DMS153 treated with DMSO at 0.1 percent for 48 hours (cell line): ENCODE results near the gene SYT3.
A peak's percentile ranks its signal among the peaks of the same experiment; 100 is the strongest.

Experiments used
- DNase-seq: peaks from one replicate; lab custom pipeline; 2025; ENCODE audit not compliant: unreplicated experiment; lab: John Stamatoyannopoulos, UW

The SYT3 gene

DNA sequence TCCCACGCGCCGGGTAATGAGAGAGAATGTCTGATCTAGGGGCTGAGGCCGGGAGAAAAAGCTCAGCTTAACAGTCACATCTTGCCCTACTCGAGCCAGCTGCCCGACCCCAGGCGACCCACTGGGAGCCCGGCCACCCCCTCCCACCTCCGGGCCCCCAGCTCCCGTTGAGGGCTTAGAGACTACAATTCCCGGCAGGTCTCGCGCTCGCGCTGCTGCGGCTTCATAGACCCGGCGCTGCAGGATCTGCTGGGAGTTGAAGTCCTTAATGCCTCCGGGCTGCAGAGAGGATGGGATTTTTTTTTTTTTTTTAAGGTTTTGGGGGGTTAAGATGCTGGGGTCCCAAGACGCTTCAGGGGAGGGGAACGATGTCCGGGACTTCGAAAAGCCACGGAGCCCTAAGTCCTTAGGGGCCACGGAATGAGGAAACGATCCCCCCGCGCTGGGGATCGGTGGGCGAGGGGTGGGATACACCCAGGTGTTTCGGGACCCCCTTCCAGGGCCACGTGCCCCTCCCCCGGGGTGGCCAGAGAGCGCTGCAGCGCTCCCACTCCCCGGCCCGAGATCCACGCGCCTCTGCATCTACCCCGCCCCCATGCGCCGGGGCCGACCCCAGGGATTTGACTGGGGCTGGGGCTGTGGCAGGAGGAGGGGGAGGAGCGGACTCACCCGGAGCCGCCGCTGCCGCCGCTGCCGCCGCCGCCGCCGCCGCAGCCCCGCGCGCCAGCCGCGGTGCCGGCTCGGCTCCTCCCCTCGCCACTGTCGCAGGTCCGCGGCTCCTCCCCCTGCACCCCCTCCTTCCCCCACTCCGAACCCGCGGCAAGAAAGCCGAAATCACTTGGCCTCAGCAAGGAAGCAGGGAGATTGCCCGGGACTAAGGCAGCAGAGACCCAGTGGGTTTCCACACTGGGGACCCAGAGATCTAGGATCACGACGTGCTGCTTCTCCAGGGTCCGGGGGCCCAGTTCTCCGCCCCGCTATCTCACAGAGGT, at the start of gene SYT3:
TSS of gene SYT3 (minus strand) at position 761 of the 992 bp plus-strand sequence. CDS start 2,470 bp downstream, outside the sequence.
- no peak for DNase-seq

GRCh38 chr19:50688766-50689165, 49.1 kb upstream of the SYT3 start:
- no peak for DNase-seq

- no peak for DNase-seq
Observed at GRCh38 chr19:50686310-50687032, 46.8 kb upstream of the SYT3 start.

DNA sequence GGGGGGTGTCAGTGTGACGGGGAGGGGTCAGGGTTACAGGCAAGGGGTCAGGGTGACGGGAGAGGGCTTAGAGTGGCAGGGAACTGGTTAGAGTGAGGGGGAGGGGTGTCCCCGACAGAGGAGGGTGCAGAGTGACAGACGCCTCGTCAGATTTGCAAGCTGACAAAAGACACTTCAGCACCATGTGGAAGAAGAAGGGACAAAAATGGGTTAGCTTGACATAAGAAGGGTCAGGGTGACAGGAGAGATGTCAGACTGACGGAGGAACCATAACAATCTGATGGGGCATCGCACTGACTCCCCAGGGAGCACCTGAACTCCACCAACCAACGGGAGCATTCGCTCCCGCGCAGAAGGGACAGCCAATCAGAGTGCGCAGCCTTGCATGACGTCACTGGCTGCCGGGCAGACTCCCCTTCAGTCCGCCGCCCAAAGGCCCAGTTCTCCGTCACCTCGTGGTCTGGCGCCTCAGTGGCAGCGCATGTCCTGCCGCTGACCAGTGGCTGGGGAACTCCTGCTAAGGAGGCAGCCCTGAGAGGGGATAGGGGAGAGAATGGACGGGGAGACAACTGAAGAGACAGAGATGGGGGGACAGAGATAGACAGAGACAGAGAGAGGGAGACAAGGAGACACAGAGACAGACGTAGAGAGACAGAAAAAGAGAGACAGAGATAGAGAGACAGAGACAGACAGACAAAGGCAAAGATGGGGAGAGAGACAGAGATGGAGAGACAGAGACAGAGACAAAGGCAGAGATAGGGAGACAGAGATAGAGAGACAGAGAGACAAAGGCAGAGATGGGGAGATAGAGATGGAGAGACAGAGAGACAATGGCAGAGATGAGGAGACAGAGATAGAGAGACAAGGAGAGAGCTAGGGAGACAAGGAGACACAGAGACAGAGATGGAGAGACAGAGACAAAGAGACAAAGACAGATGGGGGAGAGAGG, 39.8 kb upstream of the SYT3 start:
- peak; percentile 86 for DNase-seq

GRCh38 chr19:50678323-50678722, 38.6 kb upstream of the SYT3 start:
- no peak for DNase-seq

DNA sequence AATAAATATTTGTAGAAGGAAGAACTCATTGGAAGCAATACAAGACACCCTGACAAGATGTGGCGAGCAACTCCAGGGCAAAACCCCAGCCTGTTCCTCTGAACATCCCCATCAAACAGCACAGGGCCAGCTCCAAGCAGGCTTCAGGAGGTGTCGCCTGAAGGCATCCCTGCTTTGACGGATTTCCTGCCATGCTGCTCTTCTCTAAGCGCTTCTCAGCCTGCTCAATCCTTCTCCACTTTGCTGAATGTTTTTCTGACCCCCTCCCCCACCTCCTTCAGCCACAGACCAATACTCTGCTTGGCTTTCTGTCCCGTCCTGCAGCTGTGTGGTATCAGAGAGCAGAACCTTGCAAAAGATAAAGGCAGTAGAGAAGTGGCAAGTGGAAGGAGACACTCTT, 38.0 kb upstream of the SYT3 start:
- DNase-seq: no peak

GRCh38 chr19:50676625-50677197, 37.0 kb upstream of the SYT3 start:
- no peak for DNase-seq

GRCh38 chr19:50673118-50673517, 33.4 kb upstream of the SYT3 start:
- DNase-seq: no peak

DNA sequence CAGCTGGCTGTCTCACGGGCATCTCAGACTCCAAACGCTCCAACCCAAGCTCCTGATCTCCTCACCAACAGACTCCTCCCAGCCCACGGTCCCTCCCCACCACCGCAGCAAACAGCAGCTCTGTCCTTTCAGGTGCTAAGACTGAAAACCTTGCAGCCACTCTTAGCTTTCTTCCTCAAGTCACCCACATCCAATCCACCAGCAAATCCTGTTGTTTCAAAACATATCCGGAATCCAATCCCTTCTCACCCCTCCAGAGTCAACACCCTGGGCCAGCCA, 30.4 kb upstream of the SYT3 start:
- DNase-seq: no peak

DNA sequence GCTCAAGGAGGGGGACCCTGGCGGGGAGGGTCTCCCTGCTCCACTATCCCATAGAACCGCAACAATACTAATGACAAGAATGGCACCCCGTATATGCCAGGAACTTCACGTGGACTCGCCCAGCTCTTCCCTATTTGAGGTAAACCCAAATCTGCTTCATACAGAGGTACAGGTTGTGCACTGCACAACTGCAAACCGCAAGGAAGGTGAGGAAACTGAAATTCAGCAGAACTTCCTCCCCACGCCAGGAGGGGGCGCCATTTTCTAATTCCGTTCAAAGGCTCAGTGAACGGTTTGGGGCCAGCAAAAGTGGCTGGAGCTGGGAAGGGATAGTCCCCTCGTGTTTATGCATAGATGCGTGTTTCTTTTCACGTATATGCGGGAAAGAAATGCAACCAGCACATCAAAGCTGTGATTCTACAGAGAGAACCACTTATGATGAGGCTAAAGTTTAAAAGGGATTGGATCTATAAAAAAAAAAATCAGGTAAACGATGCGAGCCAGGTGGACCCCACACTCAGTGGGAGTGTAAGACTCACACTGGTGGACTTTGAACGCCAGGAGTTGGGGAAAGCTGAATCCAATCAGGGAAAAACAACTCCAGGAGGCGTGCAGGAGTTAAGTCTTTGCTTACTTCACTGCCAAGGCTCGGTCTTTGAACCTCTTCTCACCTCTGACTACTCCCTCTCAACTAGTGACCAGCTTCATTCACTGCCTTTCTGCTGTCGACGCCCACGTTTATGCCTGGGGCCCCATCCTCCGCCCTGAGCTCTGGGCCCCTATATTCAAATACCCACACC, 29.8 kb upstream of the SYT3 start:
- no peak for DNase-seq

DNA sequence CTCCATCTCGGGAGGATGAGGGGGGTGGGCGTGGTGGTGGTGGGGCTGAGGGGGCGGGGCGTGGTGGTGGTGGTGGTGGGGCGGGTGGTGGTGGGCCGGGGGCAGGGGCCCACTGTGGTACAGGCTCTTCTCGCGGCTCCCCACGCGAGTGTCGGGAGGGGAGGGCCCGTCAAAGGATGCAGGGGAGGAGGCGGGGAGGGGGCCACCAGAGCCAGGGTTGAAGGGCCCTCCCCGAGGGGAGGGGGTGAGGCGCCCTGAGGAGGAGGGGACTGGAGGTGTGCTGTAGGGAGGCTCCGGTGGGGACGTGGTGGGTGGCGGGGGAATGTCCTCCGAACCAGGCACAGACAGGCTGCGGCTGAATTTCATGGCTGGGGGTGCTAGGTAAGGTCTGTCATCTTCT, 29.2 kb upstream of the SYT3 start:
- DNase-seq: no peak

- no peak for DNase-seq
Observed at GRCh38 chr19:50668416-50668815, 28.7 kb upstream of the SYT3 start.

DNA sequence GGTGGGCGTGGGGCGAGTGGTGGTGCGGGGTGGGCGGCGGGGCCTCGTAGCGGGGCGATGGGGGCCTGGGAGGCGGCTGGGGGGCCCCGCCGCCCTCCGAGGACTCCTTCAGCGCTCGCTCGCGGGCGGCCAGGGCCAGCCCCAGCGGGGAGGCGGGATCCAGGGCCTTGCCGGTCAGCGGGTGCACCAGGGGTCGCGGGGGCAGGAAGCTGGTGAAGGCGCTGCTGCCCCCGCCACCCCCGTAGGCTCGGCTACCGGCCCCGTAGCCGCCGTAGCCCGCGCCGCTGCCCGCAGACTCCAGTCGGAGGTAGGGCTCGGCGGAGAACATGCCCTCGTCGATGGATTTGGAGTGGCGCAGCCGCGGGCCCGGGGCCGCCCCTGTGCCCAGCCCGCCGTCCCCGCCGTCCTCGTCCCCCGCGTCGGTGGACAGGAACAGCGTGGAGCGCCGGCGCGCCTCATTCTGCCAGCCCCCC, 28.1 kb upstream of the SYT3 start:
- no peak for DNase-seq

DNA sequence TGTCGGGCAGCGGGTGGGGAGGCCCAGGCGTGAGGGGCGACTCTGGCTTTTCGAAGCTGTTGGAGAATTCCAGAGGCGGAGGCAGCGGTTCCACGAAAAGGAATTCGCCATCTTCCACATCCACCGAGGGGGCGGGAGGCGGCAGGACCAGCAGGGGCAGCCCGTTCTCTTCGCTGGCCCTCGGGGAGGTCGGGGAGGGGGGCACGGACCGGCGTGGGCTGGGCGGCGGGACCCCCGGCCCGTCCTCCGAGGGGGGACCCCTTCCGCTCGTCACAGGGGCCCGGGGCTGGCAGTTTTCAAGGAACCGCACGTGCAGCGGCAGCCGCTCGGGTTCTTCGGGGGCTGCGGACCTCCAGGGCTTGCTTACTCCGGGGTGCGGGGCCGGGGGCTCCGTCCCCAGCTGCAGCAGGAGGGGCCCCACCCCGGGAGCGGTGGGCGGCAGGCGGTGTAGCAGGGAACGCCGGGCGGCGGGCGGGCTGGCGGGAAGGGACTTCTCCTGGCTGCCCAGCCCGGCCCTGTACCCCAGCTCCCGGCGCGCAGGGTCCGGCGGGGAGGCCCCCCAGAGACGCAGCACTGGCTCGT, 27.6 kb upstream of the SYT3 start:
- no peak for DNase-seq

DNA sequence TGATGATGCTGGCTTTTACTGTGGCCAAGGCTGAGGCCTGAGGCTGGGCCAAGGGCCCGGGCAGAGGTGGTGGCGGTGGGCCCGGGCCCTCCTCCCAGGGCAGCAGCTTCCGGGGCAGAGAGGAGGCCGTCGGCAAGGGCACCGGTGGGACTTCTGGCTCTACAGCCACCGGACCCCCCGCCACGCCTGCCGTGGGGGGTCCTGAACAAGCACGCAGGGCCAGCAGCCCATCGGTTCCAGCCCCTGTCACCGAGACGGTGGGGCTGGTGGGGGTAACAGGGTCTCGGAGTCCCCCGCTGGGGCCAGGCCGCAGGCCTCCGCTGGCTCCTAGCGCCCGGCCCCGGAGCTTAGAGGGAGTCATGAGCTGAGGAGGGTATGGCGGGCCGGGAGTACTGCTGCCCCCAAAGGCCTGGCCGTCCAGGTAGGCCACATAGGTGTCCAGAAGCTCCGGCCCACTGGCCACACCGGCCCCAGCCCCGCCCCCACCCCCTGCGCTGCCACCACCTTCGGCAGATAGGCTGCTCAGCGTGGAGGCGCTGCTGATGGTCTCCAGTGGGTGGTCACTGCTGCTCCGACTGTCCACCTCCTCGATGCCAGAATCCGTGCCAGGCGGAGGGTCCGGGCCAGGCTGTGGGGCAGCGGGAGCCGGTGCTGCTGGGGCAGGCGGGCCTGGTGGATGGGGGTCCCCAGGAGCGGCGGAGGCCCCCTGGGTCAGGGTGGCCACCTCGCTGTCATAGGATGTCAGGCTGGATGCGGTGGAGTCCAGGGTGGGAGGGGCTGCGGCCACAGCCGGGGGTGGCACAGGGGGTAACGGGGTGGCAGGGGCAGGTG, 26.9 kb upstream of the SYT3 start:
- DNase-seq: no peak

DNA sequence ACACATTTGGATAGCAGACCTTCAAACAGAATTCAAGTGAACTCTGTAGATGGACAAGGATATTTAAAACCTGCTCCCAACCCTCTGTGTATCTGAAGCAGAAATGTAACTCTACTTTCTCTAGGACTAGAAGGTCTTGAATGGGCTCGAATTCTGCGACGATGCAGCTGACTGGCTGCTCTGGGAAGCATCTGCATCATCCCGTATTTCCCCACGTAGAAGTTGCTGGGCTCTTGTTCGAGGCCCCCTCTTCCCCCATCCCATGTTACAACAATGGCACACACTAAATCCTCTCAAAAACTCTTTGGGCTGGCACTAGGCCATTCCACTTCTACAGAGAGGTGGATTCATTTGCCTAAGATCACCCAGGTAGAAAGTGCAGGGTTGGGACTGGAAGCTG, 24.5 kb upstream of the SYT3 start:
- DNase-seq: no peak

DNA sequence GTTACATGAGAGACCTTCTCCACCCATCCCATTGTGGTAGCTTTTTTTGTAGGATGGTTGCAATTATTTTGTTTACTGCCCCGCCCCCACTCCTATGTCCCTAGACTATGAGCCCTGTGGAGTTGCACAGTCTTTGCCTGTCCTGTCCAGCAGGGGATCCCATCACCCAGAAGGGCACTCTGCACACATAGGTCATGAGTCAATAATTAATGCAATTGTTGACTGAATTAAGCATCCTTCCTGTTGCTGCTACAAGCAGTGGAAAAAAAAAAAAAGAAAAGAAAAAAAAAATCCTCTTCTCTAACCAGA, 23.8 kb upstream of the SYT3 start:
- no peak for DNase-seq

DNA sequence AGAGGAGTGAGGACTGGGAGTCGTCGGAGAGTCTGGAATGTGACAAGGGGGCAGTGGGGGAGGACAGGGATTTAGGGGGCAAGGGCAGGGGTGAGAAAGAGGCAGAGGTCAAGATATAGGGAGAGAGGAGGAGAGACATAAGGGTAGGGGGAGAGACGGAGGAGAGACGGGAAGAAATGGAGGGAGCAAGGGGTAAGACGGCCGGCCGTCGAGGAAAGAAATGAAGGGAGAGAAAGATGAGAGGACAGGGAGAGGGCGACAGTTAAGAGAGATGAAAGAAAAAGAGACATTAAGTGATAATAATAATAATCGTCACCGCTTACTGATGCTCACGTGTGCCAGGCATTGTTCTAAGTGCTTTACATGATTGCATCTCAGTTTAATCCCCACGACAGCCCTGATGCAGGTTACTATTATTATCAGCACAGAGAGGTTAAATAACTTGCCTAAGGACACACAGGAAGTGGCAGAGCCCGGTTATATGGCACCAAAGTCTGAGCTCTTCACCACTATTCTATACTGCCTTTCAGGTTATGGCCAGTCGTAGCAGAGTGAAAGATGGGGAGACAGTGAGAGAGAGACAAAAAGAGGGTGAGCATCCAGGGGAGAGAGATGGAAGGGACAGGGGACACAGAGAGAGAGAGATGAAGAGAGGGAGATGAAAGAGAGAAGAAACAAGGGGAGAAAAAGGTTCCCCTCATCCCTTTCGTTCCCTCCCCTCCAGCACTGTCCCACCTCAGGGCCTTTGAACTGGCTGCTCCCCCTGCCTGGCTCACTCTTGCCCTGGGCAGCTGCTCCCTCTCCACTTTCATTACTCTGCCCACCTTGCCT, 23.2 kb upstream of the SYT3 start:
- DNase-seq: no peak
